ENCODE results near the gene ADTRP. TPM values are rescaled to one million over a fixed set of nuclear protein-coding genes. Genes with fewer than 3 reads are reported as not detected.

ADTRP gene
- total and polyA plus RNA-seq, 2 donors (not counting 1 experiment from before 2014, with no cell fraction given) = 0.18 to 1.2 TPM

DNA sequence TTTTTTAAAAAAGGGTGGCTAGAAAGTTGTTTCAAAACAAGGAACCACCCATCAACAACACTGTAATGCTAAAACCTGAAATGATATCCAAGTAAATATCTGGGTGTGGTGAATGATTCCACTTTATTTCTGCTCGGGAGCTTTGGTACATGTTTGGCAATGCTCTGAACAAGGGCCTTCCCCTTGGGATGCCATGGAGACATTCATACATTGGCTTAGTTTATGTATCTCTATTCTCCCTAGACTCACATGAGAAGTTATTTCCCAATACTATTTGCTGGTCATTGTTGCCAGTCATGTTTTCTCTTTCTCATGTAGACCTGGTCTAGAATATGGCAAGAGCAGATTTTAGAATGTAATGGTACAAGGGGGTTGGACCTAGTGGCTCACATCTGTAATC lies 22.9 kb downstream of the ADTRP start:
- no peak overlapping the region for H2AFZ ChIP-seq (ENCODE audit: insufficient read depth, low read depth, low read length, poor library complexity, severe bottlenecking)
- peaks cover 32% of the 10 kb centered on the region for H3K27me3 Mint-ChIP-seq
- WGBS (ENCODE audit: insufficient coverage) = no CpG with 5 or more reads among the region's 1 CpG
- H3K36me3 ChIP-seq (replicated peaks in 1 of 2; ENCODE audit: control extremely low read depth in 1 of 2, control insufficient read depth in 1 of 2, extremely low read depth in 1 of 2, insufficient read depth in 2 of 2, low read length in 1 of 2) = no peaks in the 10 kb centered on the region
- no peaks in the 10 kb centered on the region for H3K4me1 ChIP-seq (ENCODE audit: control insufficient read depth in 2 of 2, insufficient read depth in 2 of 2, low read length in 2 of 2)
- ChIA-PET POLR2A (no interaction called here), CTCF (no interaction called here)
- peaks cover 0 to 12% (median 2%) of the 10 kb centered on the region in 4 experiments for H3K27me3 ChIP-seq (replicated peaks in 1 of 4; ENCODE audit: control extremely low read depth in 1 of 4, control insufficient read depth in 3 of 4, insufficient read depth in 4 of 4, low read length in 3 of 4)
- H4K20me1 ChIP-seq (ENCODE audit: control insufficient read depth, insufficient read depth, low read length, poor library complexity, severe bottlenecking) = no peaks in the 10 kb centered on the region
- H3K4me2 ChIP-seq (replicated peaks; ENCODE audit: low read depth, low read length, poor library complexity, severe bottlenecking) = no peak overlapping the region
- H3K4me3 ChIP-seq (ENCODE audit: control extremely low read depth in 1 of 5, extremely low read depth in 1 of 5, insufficient read depth in 1 of 5, low read depth in 2 of 5, low read length in 4 of 5) = no peak overlapping the region
- H3K79me2 ChIP-seq (ENCODE audit: control insufficient read depth, insufficient read depth, low read length) = no peaks in the 10 kb centered on the region
- no peak for DNase-seq
- no peaks in the 10 kb centered on the region for H3K9me3 ChIP-seq (ENCODE audit: control extremely low read depth in 1 of 3, control insufficient read depth in 2 of 3, insufficient read depth in 1 of 3, low read length in 2 of 3)
- H3K4me3 Mint-ChIP-seq = no peak overlapping the region
- H3K27ac ChIP-seq (ENCODE audit: low read length in 2 of 2) = no peak overlapping the region
- ATAC-seq (ENCODE audit: low read depth) = no peak
- intact Hi-C loops (cut with micrococcal nuclease) = no loop called here
- H3K27ac Mint-ChIP-seq = no peak overlapping the region
- no peaks in the 10 kb centered on the region for H3K9me3 Mint-ChIP-seq (ENCODE audit: insufficient read depth)
- H3K9ac ChIP-seq (ENCODE audit: low read length) = no peak overlapping the region
- TF ChIP-seq EZH2 (IDR thresholded peaks at IDR 0.05; ENCODE audit: borderline replicate concordance, insufficient read depth, low read depth, low read length, poor library complexity, severe bottlenecking) (no peak), CTCF (IDR thresholded peaks at IDR 0.05) (no peak)
- no peaks in the 10 kb centered on the region for H3K4me1 Mint-ChIP-seq

DNA sequence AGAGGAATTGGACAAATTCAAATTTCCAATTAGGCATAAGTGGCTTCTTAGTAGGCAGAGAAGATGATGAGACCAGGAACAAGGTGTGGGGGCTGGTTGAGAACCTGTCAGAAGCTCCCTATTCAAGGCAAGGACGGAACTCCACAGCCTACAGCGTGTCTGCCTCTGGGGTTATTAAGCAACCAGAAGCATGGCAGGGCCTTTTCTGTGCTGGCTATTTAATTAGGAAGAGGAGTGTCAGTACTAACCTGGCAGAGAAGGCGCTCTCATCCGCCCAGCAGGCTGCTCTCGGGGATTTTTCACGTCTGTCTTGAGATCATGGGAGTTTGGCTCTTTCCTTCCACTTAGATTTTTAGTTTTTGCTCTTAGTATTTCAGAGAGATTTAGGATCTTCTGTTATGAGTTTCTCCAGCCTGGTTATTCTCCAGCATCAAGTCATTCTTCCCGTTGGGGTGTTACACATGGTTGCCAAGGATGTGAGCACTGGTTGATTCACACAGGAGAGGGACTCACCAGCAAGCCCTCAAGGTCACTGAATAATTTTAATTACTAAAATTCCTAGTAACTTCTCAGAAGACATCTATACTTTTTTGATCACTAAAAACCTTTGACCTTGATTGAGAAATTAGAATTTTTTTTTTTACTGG lies 23.9 kb downstream of the ADTRP start:
- WGBS (ENCODE audit: insufficient coverage) = 100% methylated on average over 2 of the region's 7 CpGs
- intact Hi-C loops (cut with micrococcal nuclease) = no loop called here

More for the DNA sequence above, 23.9 kb downstream of the ADTRP start:
- Histone ChIP-seq H4K20me1 (ENCODE audit: control insufficient read depth, insufficient read depth, low read length, poor library complexity, severe bottlenecking) (no peaks in the 10 kb centered on the region), H3K27ac (ENCODE audit: low read length in 2 of 2) (no peak overlapping the region), H3K36me3 (replicated peaks in 1 of 2; ENCODE audit: control extremely low read depth in 1 of 2, control insufficient read depth in 1 of 2, extremely low read depth in 1 of 2, insufficient read depth in 2 of 2, low read length in 1 of 2) (no peaks in the 10 kb centered on the region), H2AFZ (ENCODE audit: insufficient read depth, low read depth, low read length, poor library complexity, severe bottlenecking) (no peak overlapping the region), H3K4me3 (ENCODE audit: control extremely low read depth in 1 of 5, extremely low read depth in 1 of 5, insufficient read depth in 1 of 5, low read depth in 2 of 5, low read length in 4 of 5) (no peak overlapping the region), H3K79me2 (ENCODE audit: control insufficient read depth, insufficient read depth, low read length) (no peaks in the 10 kb centered on the region), H3K9ac (ENCODE audit: low read length) (no peak overlapping the region), H3K4me1 (ENCODE audit: control insufficient read depth in 2 of 2, insufficient read depth in 2 of 2, low read length in 2 of 2) (no peaks in the 10 kb centered on the region), H3K9me3 (ENCODE audit: control extremely low read depth in 1 of 3, control insufficient read depth in 2 of 3, insufficient read depth in 1 of 3, low read length in 2 of 3) (no peaks in the 10 kb centered on the region), H3K4me2 (replicated peaks; ENCODE audit: low read depth, low read length, poor library complexity, severe bottlenecking) (no peak overlapping the region), H3K27me3 (replicated peaks in 1 of 4; ENCODE audit: control extremely low read depth in 1 of 4, control insufficient read depth in 3 of 4, insufficient read depth in 4 of 4, low read length in 3 of 4) (peaks cover 0 to 9% (median 2%) of the 10 kb centered on the region in 4 experiments)
- ATAC-seq (ENCODE audit: low read depth) (no peak), DNase-seq (no peak)
- Mint-ChIP-seq H3K4me3 (no peak overlapping the region), H3K4me1 (no peaks in the 10 kb centered on the region), H3K27ac (no peak overlapping the region), H3K9me3 (ENCODE audit: insufficient read depth) (no peaks in the 10 kb centered on the region), H3K27me3 (peaks cover 26% of the 10 kb centered on the region)
- ChIA-PET POLR2A (no interaction called here), CTCF (no interaction called here)
- TF ChIP-seq CTCF (IDR thresholded peaks at IDR 0.05) = no peak
- no peak for TF ChIP-seq EZH2 (IDR thresholded peaks at IDR 0.05; ENCODE audit: borderline replicate concordance, insufficient read depth, low read depth, low read length, poor library complexity, severe bottlenecking)

All from B cell (primary cell).